WTC11 (cell line): ENCODE data around the gene PAF1. TPM values are rescaled to one million over a fixed set of nuclear protein-coding genes. Genes with fewer than 3 reads are reported as not detected.
A peak's percentile ranks its signal among the peaks of the same experiment; 100 is the strongest.

Experiments used
- ATAC-seq: fragments of 200-7000 bp; cut with Tn5 transposase; 2 replicates; pipeline ENCODE4 v1.10.0; 2021; ENCODE audit warnings: mild to moderate bottlenecking, moderate library complexity
- CTCF ChIA-PET: fragments of 300-600 bp; sonication (Branson Sonifier 250); formaldehyde crosslinking; loops from one replicate; lab custom pipeline; 2021; ENCODE audit warnings: antibody characterized with exemption; lab: Charles Lee
- POLR2A ChIA-PET: fragments of 350-600 bp; sonication (Branson Sonifier 250); formaldehyde crosslinking; loops from one replicate; lab custom pipeline; 2021; ENCODE audit warnings: antibody characterized with exemption; lab: Charles Lee
- DNase-seq: peaks from one replicate; pipeline ENCODE4 v3.0.0; 2021; ENCODE audit warnings: low spot score
- H3K27ac Mint-ChIP-seq: 2 replicates; pipeline ENCODE4 v1.8.0; 2021; ENCODE audit warnings: mixed read lengths
- H3K27me3 Mint-ChIP-seq: 2 replicates; pipeline ENCODE4 v1.8.0; 2021; ENCODE audit warnings: low read depth, mild to moderate bottlenecking, moderate library complexity, mixed read lengths
- H3K36me3 Mint-ChIP-seq: 2 replicates; pipeline ENCODE4 v1.8.0; 2021; ENCODE audit warnings: mixed read lengths
- H3K4me1 Mint-ChIP-seq: 2 replicates; pipeline ENCODE4 v1.8.0; 2022; ENCODE audit warnings: mixed read lengths
- H3K4me3 Mint-ChIP-seq: 2 replicates; pipeline ENCODE4 v1.8.0; 2021; ENCODE audit warnings: mild to moderate bottlenecking, moderate library complexity, mixed read lengths
- H3K9me3 Mint-ChIP-seq: 2 replicates; pipeline ENCODE4 v1.8.0; 2021; ENCODE audit warnings: mixed read lengths
- FOXK1 ChIP-seq: sonication (generic); formaldehyde crosslinking; IDR thresholded peaks from 2 replicates; pipeline ENCODE4 v1.8.0; 2022; ENCODE audit warnings: mild to moderate bottlenecking, moderate library complexity, missing genetic modification reagents
- NFATC4 ChIP-seq: fragments of 250-450 bp; sonication (Bioruptor Pico); IDR thresholded peaks from 2 replicates; pipeline ENCODE4 v1.9.0; 2021; ENCODE audit warnings: mild to moderate bottlenecking
- NFE2L1 ChIP-seq: sonication (generic); formaldehyde crosslinking; IDR thresholded peaks from 2 replicates; pipeline ENCODE4 v1.8.1; 2023; ENCODE audit warnings: missing genetic modification reagents
- NR3C1 ChIP-seq: sonication (generic); formaldehyde crosslinking; conservative IDR thresholded peaks from 2 replicates; pipeline ENCODE4 v1.8.1; 2023; ENCODE audit warnings: low read depth, mild to moderate bottlenecking, missing genetic modification reagents
- PRRX2 ChIP-seq: fragments of 250-450 bp; sonication (Bioruptor Pico); IDR thresholded peaks from 2 replicates; pipeline ENCODE4 v1.8.0; 2021; ENCODE audit warnings: mild to moderate bottlenecking
- SMAD4 ChIP-seq: sonication (generic); formaldehyde crosslinking; IDR thresholded peaks from 2 replicates; pipeline ENCODE4 v1.8.0; 2022; ENCODE audit warnings: mild to moderate bottlenecking, missing genetic modification reagents
- TP53 ChIP-seq: sonication (generic); formaldehyde crosslinking; IDR thresholded peaks from 2 replicates; pipeline ENCODE4 v1.8.1; 2023; ENCODE audit warnings: mild to moderate bottlenecking, missing genetic modification reagents
- ZNF219 ChIP-seq: sonication (generic); formaldehyde crosslinking; IDR thresholded peaks from 2 replicates; pipeline ENCODE4 v1.8.0; 2023; ENCODE audit warnings: missing genetic modification reagents, mild to moderate bottlenecking, borderline replicate concordance
- ZNF416 ChIP-seq: fragments of 250-450 bp; sonication (Bioruptor Pico); IDR thresholded peaks from 2 replicates; pipeline ENCODE4 v1.9.0; 2021; ENCODE audit warnings: mild to moderate bottlenecking, inconsistent platforms
- total RNA-seq: library from RNA; stranded (reverse); gene quantifications from 3 replicates; pipeline ENCODE4 v1.2.3, GENCODE V29; 2021
- TF ChIP-seq, protein P1 (sequence below): sonication (generic); formaldehyde crosslinking; IDR thresholded peaks from 2 replicates; pipeline ENCODE4 v1.8.1; 2023; ENCODE audit warnings: mild to moderate bottlenecking, moderate library complexity, missing genetic modification reagents
- TF ChIP-seq, protein P2 (sequence below): sonication (generic); formaldehyde crosslinking; conservative IDR thresholded peaks from 2 replicates; pipeline ENCODE4 v1.8.1; 2023; ENCODE audit warnings: mild to moderate bottlenecking, low read depth, missing genetic modification reagents, moderate library complexity
- TF ChIP-seq, protein P3 (sequence below): sonication (generic); formaldehyde crosslinking; IDR thresholded peaks from 2 replicates; pipeline ENCODE4 v1.8.0; 2022; ENCODE audit warnings: mild to moderate bottlenecking, missing genetic modification reagents
- TF ChIP-seq, protein P4 (sequence below): sonication (generic); formaldehyde crosslinking; IDR thresholded peaks from 2 replicates; pipeline ENCODE4 v1.8.1; 2023; ENCODE audit warnings: mild to moderate bottlenecking, missing genetic modification reagents
- TF ChIP-seq, protein P5 (sequence below): sonication (generic); formaldehyde crosslinking; IDR thresholded peaks from 2 replicates; pipeline ENCODE4 v1.8.0; 2023; ENCODE audit warnings: mild to moderate bottlenecking, missing genetic modification reagents
- TF ChIP-seq, protein P6 (sequence below): sonication (generic); formaldehyde crosslinking; conservative IDR thresholded peaks from 2 replicates; pipeline ENCODE4 v1.8.1; 2022; ENCODE audit warnings: mild to moderate bottlenecking, missing genetic modification reagents
- TF ChIP-seq, protein P7 (sequence below): sonication (generic); formaldehyde crosslinking; IDR thresholded peaks from 2 replicates; pipeline ENCODE4 v1.8.0; 2022; ENCODE audit warnings: missing genetic modification reagents

The PAF1 gene
- total RNA-seq, 1 experiment from 2014 or later = 27.8 TPM

DNA sequence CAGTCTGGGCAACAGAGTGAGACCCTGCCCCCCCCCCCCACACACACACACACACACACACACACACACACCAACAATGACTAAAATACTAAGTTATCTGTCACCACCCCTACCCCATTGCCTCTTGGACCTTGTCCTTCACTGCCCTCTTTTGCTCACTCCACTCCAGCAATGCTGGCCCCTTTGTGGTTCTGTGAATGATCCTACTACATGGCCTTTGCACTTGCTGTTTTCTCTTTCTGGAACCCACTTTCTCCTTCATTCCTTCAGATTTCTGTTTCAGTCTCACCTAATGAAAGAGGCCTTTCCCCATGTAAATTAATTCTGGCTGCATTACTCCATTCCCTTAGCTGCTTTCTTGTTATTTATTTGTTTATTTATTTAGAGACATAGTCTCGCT lies 51.2 kb downstream of the PAF1 start:
- TF ChIP-seq, protein P1, sequence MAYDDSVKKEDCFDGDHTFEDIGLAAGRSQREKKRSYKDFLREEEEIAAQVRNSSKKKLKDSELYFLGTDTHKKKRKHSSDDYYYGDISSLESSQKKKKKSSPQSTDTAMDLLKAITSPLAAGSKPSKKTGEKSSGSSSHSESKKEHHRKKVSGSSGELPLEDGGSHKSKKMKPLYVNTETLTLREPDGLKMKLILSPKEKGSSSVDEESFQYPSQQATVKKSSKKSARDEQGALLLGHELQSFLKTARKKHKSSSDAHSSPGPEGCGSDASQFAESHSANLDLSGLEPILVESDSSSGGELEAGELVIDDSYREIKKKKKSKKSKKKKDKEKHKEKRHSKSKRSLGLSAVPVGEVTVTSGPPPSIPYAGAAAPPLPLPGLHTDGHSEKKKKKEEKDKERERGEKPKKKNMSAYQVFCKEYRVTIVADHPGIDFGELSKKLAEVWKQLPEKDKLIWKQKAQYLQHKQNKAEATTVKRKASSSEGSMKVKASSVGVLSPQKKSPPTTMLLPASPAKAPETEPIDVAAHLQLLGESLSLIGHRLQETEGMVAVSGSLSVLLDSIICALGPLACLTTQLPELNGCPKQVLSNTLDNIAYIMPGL (CRISPR knock-in tag) = no peak
- TF ChIP-seq, protein P2, sequence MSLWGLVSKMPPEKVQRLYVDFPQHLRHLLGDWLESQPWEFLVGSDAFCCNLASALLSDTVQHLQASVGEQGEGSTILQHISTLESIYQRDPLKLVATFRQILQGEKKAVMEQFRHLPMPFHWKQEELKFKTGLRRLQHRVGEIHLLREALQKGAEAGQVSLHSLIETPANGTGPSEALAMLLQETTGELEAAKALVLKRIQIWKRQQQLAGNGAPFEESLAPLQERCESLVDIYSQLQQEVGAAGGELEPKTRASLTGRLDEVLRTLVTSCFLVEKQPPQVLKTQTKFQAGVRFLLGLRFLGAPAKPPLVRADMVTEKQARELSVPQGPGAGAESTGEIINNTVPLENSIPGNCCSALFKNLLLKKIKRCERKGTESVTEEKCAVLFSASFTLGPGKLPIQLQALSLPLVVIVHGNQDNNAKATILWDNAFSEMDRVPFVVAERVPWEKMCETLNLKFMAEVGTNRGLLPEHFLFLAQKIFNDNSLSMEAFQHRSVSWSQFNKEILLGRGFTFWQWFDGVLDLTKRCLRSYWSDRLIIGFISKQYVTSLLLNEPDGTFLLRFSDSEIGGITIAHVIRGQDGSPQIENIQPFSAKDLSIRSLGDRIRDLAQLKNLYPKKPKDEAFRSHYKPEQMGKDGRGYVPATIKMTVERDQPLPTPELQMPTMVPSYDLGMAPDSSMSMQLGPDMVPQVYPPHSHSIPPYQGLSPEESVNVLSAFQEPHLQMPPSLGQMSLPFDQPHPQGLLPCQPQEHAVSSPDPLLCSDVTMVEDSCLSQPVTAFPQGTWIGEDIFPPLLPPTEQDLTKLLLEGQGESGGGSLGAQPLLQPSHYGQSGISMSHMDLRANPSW = no peak
- TF ChIP-seq, protein P3, sequence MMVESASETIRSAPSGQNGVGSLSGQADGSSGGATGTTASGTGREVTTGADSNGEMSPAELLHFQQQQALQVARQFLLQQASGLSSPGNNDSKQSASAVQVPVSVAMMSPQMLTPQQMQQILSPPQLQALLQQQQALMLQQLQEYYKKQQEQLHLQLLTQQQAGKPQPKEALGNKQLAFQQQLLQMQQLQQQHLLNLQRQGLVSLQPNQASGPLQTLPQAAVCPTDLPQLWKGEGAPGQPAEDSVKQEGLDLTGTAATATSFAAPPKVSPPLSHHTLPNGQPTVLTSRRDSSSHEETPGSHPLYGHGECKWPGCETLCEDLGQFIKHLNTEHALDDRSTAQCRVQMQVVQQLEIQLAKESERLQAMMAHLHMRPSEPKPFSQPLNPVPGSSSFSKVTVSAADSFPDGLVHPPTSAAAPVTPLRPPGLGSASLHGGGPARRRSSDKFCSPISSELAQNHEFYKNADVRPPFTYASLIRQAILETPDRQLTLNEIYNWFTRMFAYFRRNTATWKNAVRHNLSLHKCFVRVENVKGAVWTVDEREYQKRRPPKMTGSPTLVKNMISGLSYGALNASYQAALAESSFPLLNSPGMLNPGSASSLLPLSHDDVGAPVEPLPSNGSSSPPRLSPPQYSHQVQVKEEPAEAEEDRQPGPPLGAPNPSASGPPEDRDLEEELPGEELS (CRISPR knock-in tag) = no peak
- no peak for TF ChIP-seq ZNF219 (CRISPR knock-in tag)
- TF ChIP-seq NFE2L1 (CRISPR knock-in tag) = no peak
- no peak for TF ChIP-seq PRRX2 (CRISPR knock-in tag)
- TF ChIP-seq NR3C1 (CRISPR knock-in tag) = no peak
- TF ChIP-seq ZNF416 (CRISPR knock-in tag) = no peak
- TF ChIP-seq, protein P4, sequence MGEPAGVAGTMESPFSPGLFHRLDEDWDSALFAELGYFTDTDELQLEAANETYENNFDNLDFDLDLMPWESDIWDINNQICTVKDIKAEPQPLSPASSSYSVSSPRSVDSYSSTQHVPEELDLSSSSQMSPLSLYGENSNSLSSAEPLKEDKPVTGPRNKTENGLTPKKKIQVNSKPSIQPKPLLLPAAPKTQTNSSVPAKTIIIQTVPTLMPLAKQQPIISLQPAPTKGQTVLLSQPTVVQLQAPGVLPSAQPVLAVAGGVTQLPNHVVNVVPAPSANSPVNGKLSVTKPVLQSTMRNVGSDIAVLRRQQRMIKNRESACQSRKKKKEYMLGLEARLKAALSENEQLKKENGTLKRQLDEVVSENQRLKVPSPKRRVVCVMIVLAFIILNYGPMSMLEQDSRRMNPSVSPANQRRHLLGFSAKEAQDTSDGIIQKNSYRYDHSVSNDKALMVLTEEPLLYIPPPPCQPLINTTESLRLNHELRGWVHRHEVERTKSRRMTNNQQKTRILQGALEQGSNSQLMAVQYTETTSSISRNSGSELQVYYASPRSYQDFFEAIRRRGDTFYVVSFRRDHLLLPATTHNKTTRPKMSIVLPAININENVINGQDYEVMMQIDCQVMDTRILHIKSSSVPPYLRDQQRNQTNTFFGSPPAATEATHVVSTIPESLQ (CRISPR knock-in tag) = no peak
- TF ChIP-seq, protein P5, sequence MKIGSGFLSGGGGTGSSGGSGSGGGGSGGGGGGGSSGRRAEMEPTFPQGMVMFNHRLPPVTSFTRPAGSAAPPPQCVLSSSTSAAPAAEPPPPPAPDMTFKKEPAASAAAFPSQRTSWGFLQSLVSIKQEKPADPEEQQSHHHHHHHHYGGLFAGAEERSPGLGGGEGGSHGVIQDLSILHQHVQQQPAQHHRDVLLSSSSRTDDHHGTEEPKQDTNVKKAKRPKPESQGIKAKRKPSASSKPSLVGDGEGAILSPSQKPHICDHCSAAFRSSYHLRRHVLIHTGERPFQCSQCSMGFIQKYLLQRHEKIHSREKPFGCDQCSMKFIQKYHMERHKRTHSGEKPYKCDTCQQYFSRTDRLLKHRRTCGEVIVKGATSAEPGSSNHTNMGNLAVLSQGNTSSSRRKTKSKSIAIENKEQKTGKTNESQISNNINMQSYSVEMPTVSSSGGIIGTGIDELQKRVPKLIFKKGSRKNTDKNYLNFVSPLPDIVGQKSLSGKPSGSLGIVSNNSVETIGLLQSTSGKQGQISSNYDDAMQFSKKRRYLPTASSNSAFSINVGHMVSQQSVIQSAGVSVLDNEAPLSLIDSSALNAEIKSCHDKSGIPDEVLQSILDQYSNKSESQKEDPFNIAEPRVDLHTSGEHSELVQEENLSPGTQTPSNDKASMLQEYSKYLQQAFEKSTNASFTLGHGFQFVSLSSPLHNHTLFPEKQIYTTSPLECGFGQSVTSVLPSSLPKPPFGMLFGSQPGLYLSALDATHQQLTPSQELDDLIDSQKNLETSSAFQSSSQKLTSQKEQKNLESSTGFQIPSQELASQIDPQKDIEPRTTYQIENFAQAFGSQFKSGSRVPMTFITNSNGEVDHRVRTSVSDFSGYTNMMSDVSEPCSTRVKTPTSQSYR (CRISPR knock-in tag) = no peak
- TF ChIP-seq FOXK1 (CRISPR knock-in tag) = no peak
- no peak for TF ChIP-seq NFATC4 (CRISPR knock-in tag)
- TF ChIP-seq SMAD4 (CRISPR knock-in tag) = no peak
- TF ChIP-seq, all 79 proteins: peak for 0
- CTCF ChIA-PET = no interaction called here
- POLR2A ChIA-PET = no interaction called here
- Mint-ChIP-seq H3K36me3 (peaks cover 6% of the 10 kb centered on the region; the same call in 1 of the 2 replicates), H3K4me1 (peaks cover 25% of the 10 kb centered on the region), H3K9me3 (no peaks in the 10 kb centered on the region), H3K27me3 (peaks cover 18% of the 10 kb centered on the region), H3K4me3 (0 out of 2 replicates have a peak overlapping the region, but pooled peaks have one; percentile 94), H3K27ac (no peak overlapping the region)
- ATAC-seq (no peak), DNase-seq (no peak)

DNA sequence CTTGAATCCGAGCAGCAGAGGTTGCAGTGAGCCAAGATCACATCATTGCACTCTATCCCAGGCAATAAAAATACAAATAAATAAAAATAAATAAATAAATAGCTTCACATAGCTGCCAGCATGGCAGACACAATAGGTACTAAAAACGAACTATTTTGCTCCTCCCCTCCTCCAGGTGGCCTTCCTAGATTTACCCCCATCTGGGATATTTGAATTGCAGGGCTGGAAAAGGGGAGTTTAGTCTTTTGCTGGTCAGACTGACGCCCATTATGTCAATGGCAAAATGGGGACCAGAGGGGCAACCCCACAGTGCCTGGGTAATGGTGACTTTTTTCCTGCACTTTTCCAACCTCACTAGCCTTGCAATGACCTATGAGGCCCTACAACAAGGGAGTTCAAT lies 54.4 kb downstream of the PAF1 start:
- no peaks in the 10 kb centered on the region for H3K36me3 Mint-ChIP-seq
- ChIA-PET CTCF (interaction anchor here (0.8 kb wide), 1 partner anchor 8 kb away, joined by 3 read pairs; no protein-coding TSS in a partner anchor), POLR2A (no interaction called here)
- H3K27ac Mint-ChIP-seq = no peak overlapping the region
- H3K9me3 Mint-ChIP-seq = no peaks in the 10 kb centered on the region
- H3K4me1 Mint-ChIP-seq = peaks cover 9% of the 10 kb centered on the region
- ATAC-seq (no peak), DNase-seq (no peak)
- H3K27me3 Mint-ChIP-seq = peaks cover 18% of the 10 kb centered on the region
- H3K4me3 Mint-ChIP-seq = no peak overlapping the region
- TF ChIP-seq, protein P6, sequence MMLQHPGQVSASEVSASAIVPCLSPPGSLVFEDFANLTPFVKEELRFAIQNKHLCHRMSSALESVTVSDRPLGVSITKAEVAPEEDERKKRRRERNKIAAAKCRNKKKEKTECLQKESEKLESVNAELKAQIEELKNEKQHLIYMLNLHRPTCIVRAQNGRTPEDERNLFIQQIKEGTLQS (CRISPR knock-in tag) = no peak
- no peak for TF ChIP-seq TP53 (CRISPR knock-in tag)
- TF ChIP-seq, protein P7, sequence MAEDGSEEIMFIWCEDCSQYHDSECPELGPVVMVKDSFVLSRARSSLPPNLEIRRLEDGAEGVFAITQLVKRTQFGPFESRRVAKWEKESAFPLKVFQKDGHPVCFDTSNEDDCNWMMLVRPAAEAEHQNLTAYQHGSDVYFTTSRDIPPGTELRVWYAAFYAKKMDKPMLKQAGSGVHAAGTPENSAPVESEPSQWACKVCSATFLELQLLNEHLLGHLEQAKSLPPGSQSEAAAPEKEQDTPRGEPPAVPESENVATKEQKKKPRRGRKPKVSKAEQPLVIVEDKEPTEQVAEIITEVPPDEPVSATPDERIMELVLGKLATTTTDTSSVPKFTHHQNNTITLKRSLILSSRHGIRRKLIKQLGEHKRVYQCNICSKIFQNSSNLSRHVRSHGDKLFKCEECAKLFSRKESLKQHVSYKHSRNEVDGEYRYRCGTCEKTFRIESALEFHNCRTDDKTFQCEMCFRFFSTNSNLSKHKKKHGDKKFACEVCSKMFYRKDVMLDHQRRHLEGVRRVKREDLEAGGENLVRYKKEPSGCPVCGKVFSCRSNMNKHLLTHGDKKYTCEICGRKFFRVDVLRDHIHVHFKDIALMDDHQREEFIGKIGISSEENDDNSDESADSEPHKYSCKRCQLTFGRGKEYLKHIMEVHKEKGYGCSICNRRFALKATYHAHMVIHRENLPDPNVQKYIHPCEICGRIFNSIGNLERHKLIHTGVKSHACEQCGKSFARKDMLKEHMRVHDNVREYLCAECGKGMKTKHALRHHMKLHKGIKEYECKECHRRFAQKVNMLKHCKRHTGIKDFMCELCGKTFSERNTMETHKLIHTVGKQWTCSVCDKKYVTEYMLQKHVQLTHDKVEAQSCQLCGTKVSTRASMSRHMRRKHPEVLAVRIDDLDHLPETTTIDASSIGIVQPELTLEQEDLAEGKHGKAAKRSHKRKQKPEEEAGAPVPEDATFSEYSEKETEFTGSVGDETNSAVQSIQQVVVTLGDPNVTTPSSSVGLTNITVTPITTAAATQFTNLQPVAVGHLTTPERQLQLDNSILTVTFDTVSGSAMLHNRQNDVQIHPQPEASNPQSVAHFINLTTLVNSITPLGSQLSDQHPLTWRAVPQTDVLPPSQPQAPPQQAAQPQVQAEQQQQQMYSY (CRISPR knock-in tag) = no peak
- no peak for TF ChIP-seq ZNF219 (CRISPR knock-in tag)
- TF ChIP-seq, protein P1 (CRISPR knock-in tag) = no peak
- TF ChIP-seq NFE2L1 (CRISPR knock-in tag) = no peak
